SK-N-MC (cell line): ENCODE measurements around the gene R3HDML.

Experiments
- EZH2 ChIP-seq: fragments of 200-600 bp; sonication (generic); IDR thresholded peaks from one replicate; pipeline ENCODE4 v1.6.1; 2017; ENCODE audit warnings: antibody characterized with exemption
- FOXP2 ChIP-seq: optimal IDR thresholded peaks from 2 replicates; pipeline ENCODE3; 2011; ENCODE audit warnings: mild to moderate bottlenecking, moderate library complexity; ENCODE audit not compliant: insufficient read depth; ENCODE audit errors: extremely low read length, control extremely low read depth
- POLR2AphosphoS5 ChIP-seq: IDR thresholded peaks from 2 replicates; pipeline ENCODE4 v1.6.1; 2012; ENCODE audit warnings: mild to moderate bottlenecking, low read depth, low read length, borderline replicate concordance

DNA sequence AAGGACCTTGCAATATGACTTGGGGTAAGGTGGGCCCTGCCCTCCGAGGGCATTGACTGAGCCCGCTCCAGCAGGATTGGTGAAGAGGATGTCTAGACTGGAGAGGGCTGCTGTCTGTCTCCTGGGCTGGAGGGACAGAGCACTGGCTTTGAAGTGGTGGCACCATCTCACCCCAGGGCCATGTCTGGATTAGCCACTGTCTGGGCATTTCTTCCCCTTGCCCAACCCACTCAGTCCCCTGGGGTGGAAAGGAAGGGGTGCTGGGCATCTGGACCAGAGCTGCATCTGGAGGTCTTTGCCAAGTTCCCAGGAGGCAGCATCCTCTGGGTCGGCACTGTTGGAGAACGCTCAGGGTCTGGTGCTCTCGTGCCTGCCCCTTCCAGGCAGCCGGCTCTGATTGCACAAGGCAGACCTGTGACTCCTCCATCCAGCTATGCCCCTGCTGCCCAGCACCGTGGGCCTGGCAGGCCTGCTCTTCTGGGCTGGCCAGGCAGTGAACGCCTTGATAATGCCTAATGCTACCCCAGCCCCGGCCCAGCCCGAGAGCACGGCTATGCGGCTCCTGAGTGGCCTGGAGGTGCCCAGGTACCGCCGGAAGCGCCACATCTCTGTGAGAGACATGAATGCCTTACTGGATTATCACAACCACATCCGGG is at the start of gene R3HDML:
- no peak for TF ChIP-seq EZH2
- no peak for TF ChIP-seq POLR2AphosphoS5
- TF ChIP-seq FOXP2: no peak
